Stimulated activated CD4-positive, alpha-beta T cell treated with anti-CD3 and anti-CD28 coated beads, Interleukin-12 subunit alpha, Interleukin-12 subunit beta, amount 100 ng/mL, for 24 hours (primary cell): Measurements from ENCODE around the gene FGFR3.
A peak's percentile ranks its signal among the peaks of the same experiment; 100 is the strongest.

Experiments used
- DNase-seq, 2 experiments: peaks; one replicate each; pipeline ENCODE4 v3.0.0-alpha.2; 2020; ENCODE audit warnings: low read depth in 2 of 2

Gene FGFR3

GRCh38 chr4:1788254-1788973 lies 4.7 kb upstream of the FGFR3 start:
- no peak for DNase-seq

- DNase-seq = no peak
Measured at GRCh38 chr4:1789552-1789951, 3.5 kb upstream of the FGFR3 start.

GRCh38 chr4:1790005-1790404 lies 3.1 kb upstream of the FGFR3 start:
- DNase-seq = no peak

- DNase-seq = no peak
Measured at GRCh38 chr4:1792158-1792831, 798 bp upstream of the FGFR3 start.

GRCh38 chr4:1793496-1793840 lies 375 bp downstream of the FGFR3 start:
- DNase-seq = peak; percentile 7 to 17

- DNase-seq = no peak
Measured at GRCh38 chr4:1793940-1794808, 1.1 kb downstream of the FGFR3 start.

- no peak for DNase-seq
Measured at GRCh38 chr4:1794809-1795298, 1.8 kb downstream of the FGFR3 start.

- DNase-seq = no peak
Measured at GRCh38 chr4:1795299-1796195, 2.5 kb downstream of the FGFR3 start.

- DNase-seq = no peak
Measured at GRCh38 chr4:1796486-1797204, 3.6 kb downstream of the FGFR3 start.

GRCh38 chr4:1797298-1797860 lies 4.3 kb downstream of the FGFR3 start:
- DNase-seq = no peak

- no peak for DNase-seq
Measured at GRCh38 chr4:1797861-1798579, 4.9 kb downstream of the FGFR3 start.

GRCh38 chr4:1798580-1799386 lies 5.7 kb downstream of the FGFR3 start:
- DNase-seq = no peak

- no peak for DNase-seq
Measured at GRCh38 chr4:1799387-1800375, 6.6 kb downstream of the FGFR3 start.

- no peak for DNase-seq
Measured at GRCh38 chr4:1800805-1801204, 7.7 kb downstream of the FGFR3 start.

GRCh38 chr4:1801286-1801958 lies 8.3 kb downstream of the FGFR3 start:
- no peak for DNase-seq

- no peak for DNase-seq
Measured at GRCh38 chr4:1802151-1802715, 9.1 kb downstream of the FGFR3 start.
